ENCODE results near the gene GPR151.

Gene GPR151

GRCh38 chr5:146515473-146516150, 378 bp downstream of the GPR151 start:
- no peak overlapping the region for H3K27ac ChIP-seq (ENCODE audit: low read depth, low read length)
- peaks cover 33% of the 10 kb centered on the region for H3F3A ChIP-seq (ENCODE audit: insufficient read depth)
- H2AFZ ChIP-seq (ENCODE audit: low read depth, low read length, severe bottlenecking) = no peak overlapping the region
- no peaks in the 10 kb centered on the region for H3K9me2 ChIP-seq (replicated peaks; ENCODE audit: insufficient read depth, low read length)
- H3K36me3 ChIP-seq (ENCODE audit: low read length) = peaks cover 23% of the 10 kb centered on the region
- H3K9ac ChIP-seq (ENCODE audit: low read length) = no peak overlapping the region
- TF ChIP-seq EZH2phosphoT487 (conservative IDR thresholded peaks at IDR 0.05; ENCODE audit: low read length) (no peak), CTCF (IDR thresholded peaks at IDR 0.05; ENCODE audit: insufficient read depth, low read length, poor library complexity, severe bottlenecking) (no peak)
- H3K27me3 ChIP-seq (ENCODE audit: low read length) = no peaks in the 10 kb centered on the region
- no peaks in the 10 kb centered on the region for H4K20me1 ChIP-seq (ENCODE audit: low read depth, low read length)
- no peak overlapping the region for H3K4me3 ChIP-seq (ENCODE audit: insufficient read depth, low read length, poor library complexity, severe bottlenecking)
- H3K79me2 ChIP-seq (ENCODE audit: insufficient read depth, low read length) = no peaks in the 10 kb centered on the region
- H3K4me2 ChIP-seq (ENCODE audit: low read depth, low read length, poor library complexity, severe bottlenecking) = no peak overlapping the region
- no peaks in the 10 kb centered on the region for H3K9me3 ChIP-seq (ENCODE audit: insufficient read depth, low read length)

- Histone ChIP-seq H3K79me2 (ENCODE audit: insufficient read depth, low read length) (no peaks in the 10 kb centered on the region), H3K9ac (ENCODE audit: low read length) (no peak overlapping the region)
Observed at GRCh38 chr5:146514575-146514974, 1.4 kb downstream of the GPR151 start.

GRCh38 chr5:146513462-146513861, 2.5 kb downstream of the GPR151 start:
- H3K27ac ChIP-seq (ENCODE audit: low read depth, low read length) = no peak overlapping the region
- H4K20me1 ChIP-seq (ENCODE audit: low read depth, low read length) = no peaks in the 10 kb centered on the region
- H3K79me2 ChIP-seq (ENCODE audit: insufficient read depth, low read length) = no peaks in the 10 kb centered on the region
- peaks cover 44% of the 10 kb centered on the region for H3K36me3 ChIP-seq (ENCODE audit: low read length)
- no peaks in the 10 kb centered on the region for H3K27me3 ChIP-seq (ENCODE audit: low read length)
- H2AFZ ChIP-seq (ENCODE audit: low read depth, low read length, severe bottlenecking) = no peak overlapping the region
- no peak overlapping the region for H3K4me2 ChIP-seq (ENCODE audit: low read depth, low read length, poor library complexity, severe bottlenecking)
- H3K9ac ChIP-seq (ENCODE audit: low read length) = no peak overlapping the region
- no peaks in the 10 kb centered on the region for H3K9me3 ChIP-seq (ENCODE audit: insufficient read depth, low read length)
- no peak for TF ChIP-seq EZH2phosphoT487 (conservative IDR thresholded peaks at IDR 0.05; ENCODE audit: low read length)
- no peak for TF ChIP-seq CTCF (IDR thresholded peaks at IDR 0.05; ENCODE audit: insufficient read depth, low read length, poor library complexity, severe bottlenecking)
- no peak overlapping the region for H3K4me3 ChIP-seq (ENCODE audit: insufficient read depth, low read length, poor library complexity, severe bottlenecking)
- H3K9me2 ChIP-seq (replicated peaks; ENCODE audit: insufficient read depth, low read length) = no peaks in the 10 kb centered on the region
- H3F3A ChIP-seq (ENCODE audit: insufficient read depth) = peaks cover 33% of the 10 kb centered on the region

More at GRCh38 chr5:146514575-146514974, 1.4 kb downstream of the GPR151 start:
- Histone ChIP-seq H2AFZ (ENCODE audit: low read depth, low read length, severe bottlenecking) (no peak overlapping the region), H4K20me1 (ENCODE audit: low read depth, low read length) (no peaks in the 10 kb centered on the region), H3K4me2 (ENCODE audit: low read depth, low read length, poor library complexity, severe bottlenecking) (no peak overlapping the region), H3F3A (ENCODE audit: insufficient read depth) (peaks cover 33% of the 10 kb centered on the region), H3K9me2 (replicated peaks; ENCODE audit: insufficient read depth, low read length) (no peaks in the 10 kb centered on the region), H3K4me3 (ENCODE audit: insufficient read depth, low read length, poor library complexity, severe bottlenecking) (no peak overlapping the region), H3K9me3 (ENCODE audit: insufficient read depth, low read length) (no peaks in the 10 kb centered on the region), H3K27me3 (ENCODE audit: low read length) (no peaks in the 10 kb centered on the region), H3K36me3 (ENCODE audit: low read length) (peaks cover 33% of the 10 kb centered on the region), H3K27ac (ENCODE audit: low read depth, low read length) (no peak overlapping the region)
- no peak for TF ChIP-seq EZH2phosphoT487 (conservative IDR thresholded peaks at IDR 0.05; ENCODE audit: low read length)
- no peak for TF ChIP-seq CTCF (IDR thresholded peaks at IDR 0.05; ENCODE audit: insufficient read depth, low read length, poor library complexity, severe bottlenecking)

All from SU-DHL-6 (cell line).